OCI-LY3 (cell line): ENCODE measurements around the gene PTTG1IP.

ENCODE experiments used
- H2AFZ ChIP-seq: fragments of 200-600, 300-600 bp; shearing (Covaris generic); 2 replicates; pipeline ENCODE4 v1.6.0; 2014; ENCODE audit warnings: antibody characterized with exemption, low read depth, low read length
- H3K27ac ChIP-seq: fragments of 200-600, 300-600 bp; sonication (generic); 2 replicates; pipeline ENCODE4 v1.5.1; 2014; ENCODE audit warnings: mild to moderate bottlenecking, low read length, moderate library complexity, mixed read lengths
- H3K27me3 ChIP-seq: fragments of 200-600, 300-600 bp; sonication (generic); 2 replicates; pipeline ENCODE4 v1.6.1; 2014; ENCODE audit warnings: low read depth, low read length, mixed read lengths
- H3K36me3 ChIP-seq: fragments of 200-600, 300-600 bp; sonication (generic); replicated peaks from 2 replicates; pipeline ENCODE3; 2014; ENCODE audit warnings: low read depth, low read length, mixed read lengths
- H3K4me1 ChIP-seq: fragments of 300-600, 200-600 bp; sonication (generic); 2 replicates; pipeline ENCODE4 v1.6.1; 2014; ENCODE audit warnings: low read length, mixed read lengths
- H3K4me2 ChIP-seq: fragments of 200-600, 300-600 bp; sonication (generic); 2 replicates; pipeline ENCODE4 v1.6.1; 2014; ENCODE audit warnings: low read length, mixed read lengths
- H3K4me3 ChIP-seq: fragments of 300-600, 200-600 bp; sonication (generic); 2 replicates; pipeline ENCODE4 v1.5.1; 2014; ENCODE audit warnings: antibody characterized with exemption, mild to moderate bottlenecking, low read length, moderate library complexity
- H3K79me2 ChIP-seq: fragments of 300-600, 200-600 bp; shearing (Covaris generic); 2 replicates; pipeline ENCODE4 v1.6.1; 2014; ENCODE audit warnings: mild to moderate bottlenecking, low read length, mixed read lengths
- H3K9ac ChIP-seq: fragments of 300-600, 200-600 bp; shearing (Covaris generic); 2 replicates; pipeline ENCODE4 v1.6.0; 2014; ENCODE audit warnings: mild to moderate bottlenecking, low read length, moderate library complexity
- H3K9me3 ChIP-seq: fragments of 200-600, 300-600 bp; shearing (Covaris generic); 2 replicates; pipeline ENCODE4 v1.6.1; 2014; ENCODE audit warnings: low read length, mixed read lengths; ENCODE audit not compliant: insufficient read depth
- H4K20me1 ChIP-seq: fragments of 200-600, 300-600 bp; sonication (generic); 2 replicates; pipeline ENCODE4 v1.6.1; 2016; ENCODE audit warnings: low read length, mixed read lengths; ENCODE audit not compliant: insufficient read depth
- CTCF ChIP-seq: fragments of 200-600, 300-600 bp; sonication (generic); IDR thresholded peaks from 2 replicates; pipeline ENCODE4 v1.5.1; 2014; ENCODE audit warnings: antibody characterized with exemption, low read length, low read depth
- EZH2phosphoT487 ChIP-seq: fragments of 200-600 bp; shearing (Covaris generic); IDR thresholded peaks from 2 replicates; pipeline ENCODE4 v1.6.1; 2018; ENCODE audit warnings: antibody characterized with exemption, mixed run types, low read depth

The PTTG1IP gene

GRCh38 chr21:44829507-44830092 lies 43.9 kb downstream of the PTTG1IP start:
- Histone ChIP-seq H3K9ac (no peak overlapping the region), H3K79me2 (no peaks in the 10 kb centered on the region)
- TF ChIP-seq CTCF (no peak), EZH2phosphoT487 (no peak)

GRCh38 chr21:44828362-44829056 lies 45.0 kb downstream of the PTTG1IP start:
- no peak for TF ChIP-seq EZH2phosphoT487
- no peak for TF ChIP-seq CTCF

More at GRCh38 chr21:44829507-44830092, 43.9 kb downstream of the PTTG1IP start:
- Histone ChIP-seq H3K4me3 (no peak overlapping the region), H3K27ac (no peak overlapping the region), H3K36me3 (no peaks in the 10 kb centered on the region), H3K9me3 (peaks cover 9% of the 10 kb centered on the region; the same call in 1 of the 2 replicates), H3K4me2 (no peak overlapping the region), H3K4me1 (peaks cover 9% of the 10 kb centered on the region), H4K20me1 (no peaks in the 10 kb centered on the region), H2AFZ (no peak overlapping the region), H3K27me3 (peaks cover 3% of the 10 kb centered on the region; the same call in 1 of the 2 replicates)

GRCh38 chr21:44823179-44823660 lies 50.3 kb downstream of the PTTG1IP start:
- Histone ChIP-seq H3K9me3 (peaks cover 8% of the 10 kb centered on the region; the same call in 1 of the 2 replicates), H3K27me3 (peaks cover 1% of the 10 kb centered on the region; the same call in 1 of the 2 replicates), H3K4me3 (no peak overlapping the region), H3K4me2 (no peak overlapping the region), H2AFZ (no peak overlapping the region), H3K36me3 (no peaks in the 10 kb centered on the region), H3K27ac (no peak overlapping the region), H3K79me2 (no peaks in the 10 kb centered on the region), H3K4me1 (peaks cover 6% of the 10 kb centered on the region; the same call in 1 of the 2 replicates), H3K9ac (no peak overlapping the region), H4K20me1 (no peaks in the 10 kb centered on the region)
- TF ChIP-seq CTCF (no peak), EZH2phosphoT487 (no peak)

More at GRCh38 chr21:44828362-44829056, 45.0 kb downstream of the PTTG1IP start:
- Histone ChIP-seq H3K27ac (no peak overlapping the region), H3K9me3 (peaks cover 9% of the 10 kb centered on the region; the same call in 1 of the 2 replicates), H2AFZ (no peak overlapping the region), H3K4me3 (no peak overlapping the region), H3K27me3 (peaks cover 3% of the 10 kb centered on the region; the same call in 1 of the 2 replicates), H3K36me3 (no peaks in the 10 kb centered on the region), H3K4me2 (no peak overlapping the region), H4K20me1 (no peaks in the 10 kb centered on the region), H3K9ac (no peak overlapping the region), H3K4me1 (peaks cover 9% of the 10 kb centered on the region), H3K79me2 (no peaks in the 10 kb centered on the region)

GRCh38 chr21:44822484-44823178 lies 50.9 kb downstream of the PTTG1IP start:
- no peak overlapping the region for H3K27ac ChIP-seq
- no peaks in the 10 kb centered on the region for H4K20me1 ChIP-seq
- H3K9ac ChIP-seq, result no peak overlapping the region
- no peak overlapping the region for H3K4me3 ChIP-seq
- H3K4me1 ChIP-seq, result peaks cover 6% of the 10 kb centered on the region; the same call in 1 of the 2 replicates
- H3K27me3 ChIP-seq, result no peaks in the 10 kb centered on the region; the same call in 1 of the 2 replicates
- H3K36me3 ChIP-seq, result no peaks in the 10 kb centered on the region
- H3K4me2 ChIP-seq, result no peak overlapping the region
- H3K79me2 ChIP-seq, result no peaks in the 10 kb centered on the region; the same call in 1 of the 2 replicates
- no peak overlapping the region for H2AFZ ChIP-seq
- TF ChIP-seq CTCF, result no peak
- TF ChIP-seq EZH2phosphoT487, result no peak
- H3K9me3 ChIP-seq, result peaks cover 6% of the 10 kb centered on the region; the same call in 1 of the 2 replicates
